ENCODE measurements around the gene USP21. TPM values are rescaled to one million over a fixed set of nuclear protein-coding genes. Genes with fewer than 3 reads are reported as not detected.

The USP21 gene
- polyA plus RNA-seq, 2 of the 4 experiments (the other 2 are of a cell fraction): 22.6 to 23.6 TPM

GRCh38 chr1:161131523-161132409 lies 27.5 kb upstream of the USP21 start:
- Histone ChIP-seq H3K4me3 (peak overlapping the region; percentile 67), H3K4me1 (peaks cover 20% of the 10 kb centered on the region), H3K9me3 (no peaks in the 10 kb centered on the region), H3K27ac (peak overlapping the region; percentile 93 to 95), H3K4me2 (peak overlapping the region; percentile 88)
- DNase-seq (ENCODE audit: low read depth in 1 of 2, low spot score in 1 of 2): no peak
- TF ChIP-seq USF2 (IDR thresholded peaks at IDR 0.05) (no peak), ELK1 (IDR thresholded peaks at IDR 0.05; ENCODE audit: low read depth, low read length) (no peak), CEBPB (IDR thresholded peaks at IDR 0.05) (no peak), CHD4 (IDR thresholded peaks at IDR 0.05; ENCODE audit: borderline replicate concordance) (no peak), NPAS2 (CRISPR knock-in tag; IDR thresholded peaks at IDR 0.05; ENCODE audit: borderline replicate concordance) (no peak), REST (IDR thresholded peaks at IDR 0.05) (no peak)
- FAIRE-seq: no peak
- ATAC-seq: peak; percentile 4 to 32; a peak in 5 of 6 replicates
- 17% methylated on average over 15 of the region's 22 CpGs for WGBS (ENCODE audit: missing lambda C conversion rate)
- ChIA-PET CTCF (interaction anchor here (0.9 to 3.6 kb wide), 4 partner anchors 26 to 60 kb away, joined by 3 to 12 read pairs (median 6); partner anchors contain the start of genes KLHDC9 and PPOX), POLR2A (interaction anchor here (0.7 to 2.6 kb wide), 10 partner anchors 8 to 118 kb away, joined by 3 to 30 read pairs (median 6); partner anchors contain the start of genes F11R, KLHDC9, NIT1 and PFDN2)

- Histone ChIP-seq H3K4me1 (peaks cover 20% of the 10 kb centered on the region), H3K4me2 (peak within 1 kb of the TSS; percentile 88), H3K27ac (peak within 1 kb of the TSS; percentile 93 to 95), H3K9me3 (no peaks in the 10 kb centered on the region), H3K4me3 (peak within 1 kb of the TSS; percentile 67)
- FAIRE-seq: peak; percentile 28
- POLR2A ChIA-PET: interaction anchor here (0.6 to 2.6 kb wide), 16 partner anchors 9 to 135 kb away, joined by 3 to 30 read pairs (median 4); partner anchors contain the start of genes B4GALT3, F11R, KLHDC9 and NIT1
- CTCF ChIA-PET: interaction anchor here (0.7 to 3.6 kb wide), 8 partner anchors 20 to 297 kb away, joined by 3 to 12 read pairs (median 4); partner anchors contain the start of genes KLHDC9 and PPOX
- peak; percentile 93 to 95 for ATAC-seq
- 1% methylated on average over 31 of the region's 68 CpGs for WGBS (ENCODE audit: missing lambda C conversion rate)
- peak; percentile 94 to 99 for DNase-seq (ENCODE audit: low read depth in 1 of 2, low spot score in 1 of 2)
- TF ChIP-seq HDAC2 (IDR thresholded peaks at IDR 0.05) (no peak), JUN (IDR thresholded peaks at IDR 0.05) (peak in 1 of 2 experiments; percentile 89; a peak in 3 of 5 replicates), RNF2 (IDR thresholded peaks at IDR 0.05; ENCODE audit: borderline replicate concordance, low read depth) (no peak), GATA3 (IDR thresholded peaks at IDR 0.05; ENCODE audit: borderline replicate concordance) (peak; percentile 30; the same call in 1 of the 2 replicates), RFX5 (IDR thresholded peaks at IDR 0.05) (0 out of 2 replicates have a peak, but pooled peaks have one; percentile 28), NR3C1 (IDR thresholded peaks at IDR 0.05) (no peak), POLR2AphosphoS2 (conservative IDR thresholded peaks at IDR 0.05; ENCODE audit: low read length) (no peak), CBX2 (IDR thresholded peaks at IDR 0.05; ENCODE audit: borderline replicate concordance, low read depth) (no peak), POLR2A (IDR thresholded peaks at IDR 0.05; ENCODE audit: low read length) (peak; percentile 35), RARB (CRISPR knock-in tag; IDR thresholded peaks at IDR 0.05) (0 out of 2 replicates have a peak, but pooled peaks have one; percentile 60), PBX3 (IDR thresholded peaks at IDR 0.05) (peak; percentile 42; the same call in 1 of the 2 replicates), NPAS2 (CRISPR knock-in tag; IDR thresholded peaks at IDR 0.05; ENCODE audit: borderline replicate concordance) (no peak), NFE2L2 (conservative IDR thresholded peaks at IDR 0.05; ENCODE audit: low read length) (0 out of 2 replicates have a peak, but pooled peaks have one; percentile 2), MAFK (IDR thresholded peaks at IDR 0.05; ENCODE audit: partially characterized antibody) (no peak), KDM5A (IDR thresholded peaks at IDR 0.05) (0 out of 2 replicates have a peak, but pooled peaks have one; percentile 17), MAX (IDR thresholded peaks at IDR 0.05) (peak; percentile 68), TP53 (CRISPR knock-in tag; IDR thresholded peaks at IDR 0.05) (peak; percentile 74; the same call in 1 of the 2 replicates), CEBPB (IDR thresholded peaks at IDR 0.05) (no peak), CBX8 (IDR thresholded peaks at IDR 0.05) (no peak), EHF (CRISPR knock-in tag; IDR thresholded peaks at IDR 0.05) (no peak), ZC3H11A (IDR thresholded peaks at IDR 0.05) (no peak), PHF8 (IDR thresholded peaks at IDR 0.05; ENCODE audit: borderline replicate concordance, low read depth) (peak; percentile 68), JUNB (IDR thresholded peaks at IDR 0.05) (no peak)
Measured at GRCh38 chr1:161132410-161133219, 26.7 kb upstream of the USP21 start, which contains the start of gene DEDD. DEDD (minus strand) TSS chr1:161132667; CDS start chr1:161124462, 8,205 bp downstream.
